ENCODE measurements around the gene YWHAG.

GRCh38 chr7:76315364-76315763 lies 43.4 kb downstream of the YWHAG start:
- TF ChIP-seq, protein P1, sequence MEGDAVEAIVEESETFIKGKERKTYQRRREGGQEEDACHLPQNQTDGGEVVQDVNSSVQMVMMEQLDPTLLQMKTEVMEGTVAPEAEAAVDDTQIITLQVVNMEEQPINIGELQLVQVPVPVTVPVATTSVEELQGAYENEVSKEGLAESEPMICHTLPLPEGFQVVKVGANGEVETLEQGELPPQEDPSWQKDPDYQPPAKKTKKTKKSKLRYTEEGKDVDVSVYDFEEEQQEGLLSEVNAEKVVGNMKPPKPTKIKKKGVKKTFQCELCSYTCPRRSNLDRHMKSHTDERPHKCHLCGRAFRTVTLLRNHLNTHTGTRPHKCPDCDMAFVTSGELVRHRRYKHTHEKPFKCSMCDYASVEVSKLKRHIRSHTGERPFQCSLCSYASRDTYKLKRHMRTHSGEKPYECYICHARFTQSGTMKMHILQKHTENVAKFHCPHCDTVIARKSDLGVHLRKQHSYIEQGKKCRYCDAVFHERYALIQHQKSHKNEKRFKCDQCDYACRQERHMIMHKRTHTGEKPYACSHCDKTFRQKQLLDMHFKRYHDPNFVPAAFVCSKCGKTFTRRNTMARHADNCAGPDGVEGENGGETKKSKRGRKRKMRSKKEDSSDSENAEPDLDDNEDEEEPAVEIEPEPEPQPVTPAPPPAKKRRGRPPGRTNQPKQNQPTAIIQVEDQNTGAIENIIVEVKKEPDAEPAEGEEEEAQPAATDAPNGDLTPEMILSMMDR (optimal IDR thresholded peaks at IDR 0.05 in 1 of 3, IDR thresholded peaks at IDR 0.05 in 1 of 3, conservative IDR thresholded peaks at IDR 0.05 in 1 of 3; ENCODE audit: extremely low read depth in 1 of 3, insufficient read depth in 2 of 3, low read length in 3 of 3), result peak in 1 of 3 experiments; percentile 35
- no peak for TF ChIP-seq EZH2 (IDR thresholded peaks at IDR 0.05; ENCODE audit: low read length)

All from keratinocyte (primary cell).